DND-41 (cell line): ENCODE measurements around the gene MRPL20.

Experiments
- EZH2 ChIP-seq: IDR thresholded peaks from 3 replicates; pipeline ENCODE4 v1.6.1; 2012; ENCODE audit warnings: borderline replicate concordance, low read depth, mild to moderate bottlenecking, moderate library complexity, low read length, inconsistent platforms; ENCODE audit not compliant: severe bottlenecking
- TF ChIP-seq, protein P1 (sequence below): IDR thresholded peaks from 2 replicates; pipeline ENCODE4 v1.5.1; 2012; ENCODE audit warnings: borderline replicate concordance, low read length, moderate library complexity, mild to moderate bottlenecking; ENCODE audit not compliant: poor library complexity, severe bottlenecking; ENCODE audit errors: extremely low read depth

DNA sequence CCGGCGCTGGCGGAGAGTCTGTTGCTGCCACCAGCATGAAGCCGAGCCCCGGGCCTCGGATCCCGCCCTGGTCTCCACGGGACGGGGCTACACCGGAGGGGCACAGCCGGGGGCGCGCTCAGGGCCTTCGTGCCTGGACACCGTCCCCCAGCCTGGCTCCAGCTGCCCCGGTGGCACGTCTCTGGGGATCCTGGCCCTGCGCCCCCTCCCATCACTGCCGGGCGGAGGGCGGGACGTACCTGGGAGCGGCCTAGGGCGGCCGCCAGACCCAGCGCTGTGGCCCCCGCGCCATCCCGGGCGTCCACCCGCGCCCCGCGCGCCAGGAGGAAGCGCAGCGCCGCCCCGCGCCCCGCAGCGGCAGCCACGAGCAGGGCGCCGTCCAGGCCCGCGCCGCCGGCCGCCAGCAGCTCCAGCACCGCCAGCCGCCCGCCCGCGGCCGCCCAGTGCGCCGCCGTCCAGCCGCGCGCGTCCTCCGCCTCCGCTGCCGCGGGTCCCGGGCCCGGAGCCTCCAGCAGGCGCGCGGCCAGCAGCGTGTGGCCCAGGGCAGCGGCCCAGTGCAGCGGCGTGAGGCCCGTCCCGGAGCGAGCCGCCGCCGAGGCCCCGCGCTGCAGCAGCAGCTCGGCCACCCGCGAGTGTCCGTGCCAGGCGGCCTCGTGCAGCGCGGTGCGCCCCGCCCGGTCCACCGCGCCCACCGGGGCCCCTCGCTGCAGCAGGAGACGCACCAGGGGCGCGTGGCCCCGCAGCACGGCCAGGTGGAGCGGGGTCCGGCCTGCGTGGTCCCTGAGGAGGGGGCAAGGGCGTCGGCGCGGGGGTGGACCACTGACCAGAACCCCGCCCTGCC lies 12.9 kb upstream of the MRPL20 start:
- TF ChIP-seq, protein P1, sequence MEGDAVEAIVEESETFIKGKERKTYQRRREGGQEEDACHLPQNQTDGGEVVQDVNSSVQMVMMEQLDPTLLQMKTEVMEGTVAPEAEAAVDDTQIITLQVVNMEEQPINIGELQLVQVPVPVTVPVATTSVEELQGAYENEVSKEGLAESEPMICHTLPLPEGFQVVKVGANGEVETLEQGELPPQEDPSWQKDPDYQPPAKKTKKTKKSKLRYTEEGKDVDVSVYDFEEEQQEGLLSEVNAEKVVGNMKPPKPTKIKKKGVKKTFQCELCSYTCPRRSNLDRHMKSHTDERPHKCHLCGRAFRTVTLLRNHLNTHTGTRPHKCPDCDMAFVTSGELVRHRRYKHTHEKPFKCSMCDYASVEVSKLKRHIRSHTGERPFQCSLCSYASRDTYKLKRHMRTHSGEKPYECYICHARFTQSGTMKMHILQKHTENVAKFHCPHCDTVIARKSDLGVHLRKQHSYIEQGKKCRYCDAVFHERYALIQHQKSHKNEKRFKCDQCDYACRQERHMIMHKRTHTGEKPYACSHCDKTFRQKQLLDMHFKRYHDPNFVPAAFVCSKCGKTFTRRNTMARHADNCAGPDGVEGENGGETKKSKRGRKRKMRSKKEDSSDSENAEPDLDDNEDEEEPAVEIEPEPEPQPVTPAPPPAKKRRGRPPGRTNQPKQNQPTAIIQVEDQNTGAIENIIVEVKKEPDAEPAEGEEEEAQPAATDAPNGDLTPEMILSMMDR, result no peak
- TF ChIP-seq EZH2, result no peak
